Ovary (tissue), 9 donors: ENCODE results near the gene AZU1. TPM values are rescaled to one million over a fixed set of nuclear protein-coding genes. Genes with fewer than 3 reads are reported as not detected.
A peak's percentile ranks its signal among the peaks of the same experiment; 100 is the strongest.

Experiments used
- DNase-seq, 5 donors: peaks; one replicate each; pipeline ENCODE4 v3.0.0-alpha.2; 2019 to 2020
- H3K27ac ChIP-seq, 2 donors: fragments of 200-600 bp; one replicate each; pipeline versions ENCODE4 v1.5.1 to v1.8.0; 2019 to 2022
- H3K27me3 ChIP-seq: fragments of 200-600 bp; one replicate; pipeline ENCODE4 v1.8.0; 2022
- H3K36me3 ChIP-seq: fragments of 200-600 bp; sonication (generic); one replicate; pipeline ENCODE4 v1.5.1; 2019
- H3K4me1 ChIP-seq: one replicate; pipeline ENCODE4 v1.8.1; 2013; ENCODE audit warnings: mild to moderate bottlenecking, moderate library complexity; ENCODE audit not compliant: insufficient read depth
- H3K4me3 ChIP-seq: fragments of 200-600 bp; sonication (generic); one replicate; pipeline ENCODE4 v1.5.1; 2017
- H3K9me3 ChIP-seq, 2 donors: fragments of 200-600 bp in 1 of 2; sonication (generic) in 1 of 2; one replicate each; pipeline versions ENCODE4 v1.5.1 to v1.8.1; 2013 to 2019; ENCODE audit warnings: mild to moderate bottlenecking in 1 of 2, moderate library complexity in 1 of 2
- CTCF ChIP-seq, 3 donors: fragments of 450-650 bp in 2 of 3; fragments of 200-600 bp in 1 of 3; IDR thresholded peaks; one replicate each; pipeline versions ENCODE4 v1.5.1 to v1.8.0; 2016 to 2022; ENCODE audit warnings: antibody characterized with exemption in 3 of 3, mild to moderate bottlenecking in 1 of 3
- EP300 ChIP-seq: sonication (generic); formaldehyde crosslinking; IDR thresholded peaks from one replicate; pipeline ENCODE4 v1.6.1; 2017; ENCODE audit warnings: antibody characterized with exemption
- POLR2A ChIP-seq: fragments of 450-650 bp; IDR thresholded peaks from one replicate; pipeline ENCODE4 v1.6.1; 2017; ENCODE audit warnings: antibody characterized with exemption, mild to moderate bottlenecking, moderate library complexity
- WGBS, 3 donors: extraction: QIAGEN DNeasy Blood & Tissue Kit in 1 of 3; methylation state at CpG; one replicate each; pipeline versions ENCODE4 v1.1.5 to v1.1.7; 2013 to 2017; 5-methylcytosine and 5-hydroxymethylcytosine counted together
- intact Hi-C, 4 donors: fragments of 100-400 bp; cut with DNase I; formaldehyde crosslinking; loops; one replicate each; pipeline versions ENCODE4 v1.11.0 to v1.15.1; 2022 to 2023
- polyA plus RNA-seq, 2 donors: library from polyadenylated mRNA; stranded (reverse); fragments of 200-250 nt in 1 of 2; fragments of 350-450 nt in 1 of 2; fragmentation: Illumina TruSeq in 1 of 2; extraction: RNeasy Lipid Tissue Mini Kit (QIAGEN cat#74804) in 1 of 2; gene quantifications; one replicate each; pipeline ENCODE4 v1.2.3, GENCODE V29; 2013 to 2014
- total RNA-seq, 7 donors: library from RNA; depleted of rRNA in 2 of 7; stranded (reverse); fragments of >200 nt in 2 of 7; fragmentation: NEBNext Ultra II Directional in 3 of 7; extraction: Animal tissue kit (Norgen Biotek cat#: 25700) in 3 of 7; gene quantifications; one replicate each; pipeline versions ENCODE4 v1.1.0 to v1.2.4, GENCODE V29; 2016 to 2023
- donor health status: DM: no; HTN: no; CAD: no; lungs with moderate emphysema.
- donor health status: DM: no; HTN: no; CAD: no.
- donor health status: Bipolar disorder and iron deficiency.
- donor health status: DM: yes; HTN: yes; CAD: no.
- donor health status: DM: no; HTN: no; CAD: no.
- donor health status: DM: yes; HTN: yes; CAD: no.

The AZU1 gene
- total and polyA plus RNA-seq, 9 donors = 0.11 to 1.0 TPM; not detected in 7

- peaks cover 5% of the 10 kb centered on the region for H3K4me1 ChIP-seq
- H3K27ac ChIP-seq = no peak overlapping the region
- WGBS, 3 donors = 41 to 47% (median 41%) methylated on average over 8 of the region's 8 CpGs
- no peaks in the 10 kb centered on the region for H3K9me3 ChIP-seq
- H3K36me3 ChIP-seq = no peaks in the 10 kb centered on the region
- TF ChIP-seq POLR2A (no peak), CTCF (IDR thresholded peaks at IDR 0.05) (no peak), EP300 (no peak)
- intact Hi-C loops = loop anchor here in 2 of 4 donors (10.0 kb wide), 1 partner anchor 123 kb away; the partner anchor contains the start of genes KISS1R (in 2 of the 2) and R3HDM4 (in 2 of the 2)
- peak in 1 of 5 donors; percentile 43 for DNase-seq
- no peaks in the 10 kb centered on the region for H3K27me3 ChIP-seq
- H3K4me3 ChIP-seq = no peak overlapping the region
These were observed 35.9 kb upstream of the AZU1 start for GRCh38 chr19:791567-792305.

GRCh38 chr19:792306-792885 is 35.2 kb upstream of the AZU1 start:
- no peak overlapping the region for H3K4me3 ChIP-seq
- H3K27ac ChIP-seq = no peak overlapping the region
- H3K36me3 ChIP-seq = no peaks in the 10 kb centered on the region
- no peaks in the 10 kb centered on the region for H3K9me3 ChIP-seq
- 73 to 81% (median 80%) methylated on average over 16 of the region's 16 CpGs for WGBS, 3 donors
- no peaks in the 10 kb centered on the region for H3K27me3 ChIP-seq
- peaks cover 5% of the 10 kb centered on the region for H3K4me1 ChIP-seq
- TF ChIP-seq POLR2A (no peak), EP300 (no peak), CTCF (IDR thresholded peaks at IDR 0.05) (no peak)
- DNase-seq = peak in 1 of 5 donors; percentile 15
- intact Hi-C loops = loop anchor here in 2 of 4 donors (10.0 kb wide), 1 partner anchor 122 kb away; the partner anchor contains the start of genes KISS1R (in 2 of the 2) and R3HDM4 (in 2 of the 2)

- intact Hi-C loops = loop anchor here in 2 of 4 donors (10.0 kb wide), 1 partner anchor 121 kb away; the partner anchor contains the start of genes KISS1R (in 2 of the 2) and R3HDM4 (in 2 of the 2)
- 92 to 94% (median 92%) methylated on average over 12 of the region's 12 CpGs for WGBS, 3 donors
- H3K4me3 ChIP-seq = no peak overlapping the region
- no peak overlapping the region for H3K27ac ChIP-seq
- no peaks in the 10 kb centered on the region for H3K9me3 ChIP-seq
- TF ChIP-seq POLR2A = no peak
- TF ChIP-seq CTCF (IDR thresholded peaks at IDR 0.05) = no peak
- TF ChIP-seq EP300 = no peak
- no peaks in the 10 kb centered on the region for H3K36me3 ChIP-seq
- DNase-seq = no peak
- H3K4me1 ChIP-seq = peaks cover 9% of the 10 kb centered on the region
- H3K27me3 ChIP-seq = no peaks in the 10 kb centered on the region
These were observed 33.8 kb upstream of the AZU1 start for GRCh38 chr19:793806-794205.

- peak in 3 of 5 donors; percentile 60 to 75 (median 64) for DNase-seq
- no peak for TF ChIP-seq POLR2A
- no peaks in the 10 kb centered on the region for H3K9me3 ChIP-seq
- H3K36me3 ChIP-seq = no peaks in the 10 kb centered on the region
- H3K27ac ChIP-seq = no peak overlapping the region
- 76 to 88% (median 87%) methylated on average over 28 of the region's 28 CpGs for WGBS, 3 donors
- peaks cover 19% of the 10 kb centered on the region for H3K4me1 ChIP-seq
- H3K4me3 ChIP-seq = no peak overlapping the region
- intact Hi-C loops = loop anchor here in 2 of 4 donors (10.0 kb wide), 1 partner anchor 120 kb away; the partner anchor contains the start of genes KISS1R (in 2 of the 2) and R3HDM4 (in 2 of the 2)
- no peaks in the 10 kb centered on the region for H3K27me3 ChIP-seq
These were observed 32.5 kb upstream of the AZU1 start for GRCh38 chr19:795073-795611.
